Osteoblast (primary cell): ENCODE results near the gene PIEZO2. TPM values are rescaled to one million over a fixed set of nuclear protein-coding genes. Genes with fewer than 3 reads are reported as not detected.

ENCODE experiments used
- DNase-seq: peaks from one replicate; pipeline ENCODE4 v3.0.0; 2011; ENCODE audit warnings: low spot score, mixed read lengths; ENCODE audit not compliant: insufficient read length; ENCODE audit errors: missing footprints
- H2AFZ ChIP-seq: 2 replicates; pipeline ENCODE4 v1.6.0; 2011; ENCODE audit warnings: mild to moderate bottlenecking, low read length
- H3K27ac ChIP-seq: 2 replicates; pipeline ENCODE4 v1.5.1; 2011; ENCODE audit warnings: mild to moderate bottlenecking, low read depth, low read length, moderate library complexity
- H3K27me3 ChIP-seq: 2 replicates; pipeline ENCODE4 v1.6.0; 2012; ENCODE audit warnings: mild to moderate bottlenecking, control low read depth, inconsistent platforms, low read length, moderate library complexity; ENCODE audit not compliant: insufficient read depth
- H3K36me3 ChIP-seq: 2 replicates; pipeline ENCODE4 v1.5.1; 2011; ENCODE audit warnings: mild to moderate bottlenecking, low read length, control low read depth, moderate library complexity; ENCODE audit not compliant: insufficient read depth
- H3K4me1 ChIP-seq: 2 replicates; pipeline ENCODE4 v1.5.1; 2011; ENCODE audit warnings: mild to moderate bottlenecking, low read length, control low read depth, moderate library complexity; ENCODE audit not compliant: insufficient read depth
- H3K4me2 ChIP-seq: 2 replicates; pipeline ENCODE4 v1.6.0; 2011; ENCODE audit warnings: mild to moderate bottlenecking, low read length; ENCODE audit not compliant: insufficient read depth
- H3K4me3 ChIP-seq: fragments of 200-600 bp; sonication (generic); 3 replicates; pipeline ENCODE4 v1.5.1; 2012; ENCODE audit warnings: mild to moderate bottlenecking, low read length, inconsistent platforms; ENCODE audit not compliant: insufficient read depth
- H3K79me2 ChIP-seq: 2 replicates; pipeline ENCODE4 v1.6.0; 2012; ENCODE audit warnings: mild to moderate bottlenecking, low read length, control low read depth, inconsistent platforms; ENCODE audit not compliant: insufficient read depth
- H3K9me3 ChIP-seq: 2 replicates; pipeline ENCODE4 v1.5.1; 2011; ENCODE audit warnings: low read depth, low read length, control low read depth
- H4K20me1 ChIP-seq: 2 replicates; pipeline ENCODE4 v1.6.0; 2012; ENCODE audit warnings: mild to moderate bottlenecking, low read length, control low read depth; ENCODE audit not compliant: insufficient read depth
- total RNA-seq: library from RNA; depleted of rRNA; stranded (reverse); fragments of >200 nt; gene quantifications from 2 replicates; pipeline ENCODE4 v1.2.3, GENCODE V29; 2012
- TF ChIP-seq, protein P1 (sequence below): IDR thresholded peaks from 2 replicates; pipeline ENCODE4 v1.5.1; 2011; ENCODE audit warnings: mild to moderate bottlenecking, low read depth, low read length, moderate library complexity; ENCODE audit errors: extremely low read depth

PIEZO2 gene
- total RNA-seq, 1 donor: 46.7 TPM

DNA sequence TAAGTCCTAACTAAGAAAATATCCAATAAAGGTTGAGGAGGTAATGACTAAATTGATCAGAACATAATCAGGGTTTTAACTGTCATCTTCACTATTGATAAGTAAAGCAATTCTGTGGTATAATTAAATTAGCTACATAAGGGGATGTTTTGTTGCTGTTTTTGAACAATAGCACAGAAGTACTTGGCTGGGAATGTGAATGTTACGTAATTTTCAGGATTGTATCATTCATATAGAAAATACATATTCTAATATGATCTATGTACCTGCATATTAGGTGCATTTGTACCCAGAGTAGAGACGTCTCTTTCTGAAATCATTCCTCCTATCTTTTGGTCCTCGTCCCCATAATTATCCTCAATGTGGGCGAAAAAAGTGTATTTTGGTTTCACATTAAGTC, 109.0 kb downstream of the PIEZO2 start:
- no peak overlapping the region for H3K4me2 ChIP-seq
- no peaks in the 10 kb centered on the region for H3K36me3 ChIP-seq
- no peak for DNase-seq
- H3K27ac ChIP-seq: no peak overlapping the region
- H4K20me1 ChIP-seq: no peaks in the 10 kb centered on the region
- H3K4me1 ChIP-seq: peaks cover 3% of the 10 kb centered on the region
- H3K79me2 ChIP-seq: no peaks in the 10 kb centered on the region
- H2AFZ ChIP-seq: no peak overlapping the region
- TF ChIP-seq, protein P1, sequence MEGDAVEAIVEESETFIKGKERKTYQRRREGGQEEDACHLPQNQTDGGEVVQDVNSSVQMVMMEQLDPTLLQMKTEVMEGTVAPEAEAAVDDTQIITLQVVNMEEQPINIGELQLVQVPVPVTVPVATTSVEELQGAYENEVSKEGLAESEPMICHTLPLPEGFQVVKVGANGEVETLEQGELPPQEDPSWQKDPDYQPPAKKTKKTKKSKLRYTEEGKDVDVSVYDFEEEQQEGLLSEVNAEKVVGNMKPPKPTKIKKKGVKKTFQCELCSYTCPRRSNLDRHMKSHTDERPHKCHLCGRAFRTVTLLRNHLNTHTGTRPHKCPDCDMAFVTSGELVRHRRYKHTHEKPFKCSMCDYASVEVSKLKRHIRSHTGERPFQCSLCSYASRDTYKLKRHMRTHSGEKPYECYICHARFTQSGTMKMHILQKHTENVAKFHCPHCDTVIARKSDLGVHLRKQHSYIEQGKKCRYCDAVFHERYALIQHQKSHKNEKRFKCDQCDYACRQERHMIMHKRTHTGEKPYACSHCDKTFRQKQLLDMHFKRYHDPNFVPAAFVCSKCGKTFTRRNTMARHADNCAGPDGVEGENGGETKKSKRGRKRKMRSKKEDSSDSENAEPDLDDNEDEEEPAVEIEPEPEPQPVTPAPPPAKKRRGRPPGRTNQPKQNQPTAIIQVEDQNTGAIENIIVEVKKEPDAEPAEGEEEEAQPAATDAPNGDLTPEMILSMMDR: no peak
- no peak overlapping the region for H3K4me3 ChIP-seq
- H3K9me3 ChIP-seq: no peaks in the 10 kb centered on the region
- no peaks in the 10 kb centered on the region for H3K27me3 ChIP-seq

DNA sequence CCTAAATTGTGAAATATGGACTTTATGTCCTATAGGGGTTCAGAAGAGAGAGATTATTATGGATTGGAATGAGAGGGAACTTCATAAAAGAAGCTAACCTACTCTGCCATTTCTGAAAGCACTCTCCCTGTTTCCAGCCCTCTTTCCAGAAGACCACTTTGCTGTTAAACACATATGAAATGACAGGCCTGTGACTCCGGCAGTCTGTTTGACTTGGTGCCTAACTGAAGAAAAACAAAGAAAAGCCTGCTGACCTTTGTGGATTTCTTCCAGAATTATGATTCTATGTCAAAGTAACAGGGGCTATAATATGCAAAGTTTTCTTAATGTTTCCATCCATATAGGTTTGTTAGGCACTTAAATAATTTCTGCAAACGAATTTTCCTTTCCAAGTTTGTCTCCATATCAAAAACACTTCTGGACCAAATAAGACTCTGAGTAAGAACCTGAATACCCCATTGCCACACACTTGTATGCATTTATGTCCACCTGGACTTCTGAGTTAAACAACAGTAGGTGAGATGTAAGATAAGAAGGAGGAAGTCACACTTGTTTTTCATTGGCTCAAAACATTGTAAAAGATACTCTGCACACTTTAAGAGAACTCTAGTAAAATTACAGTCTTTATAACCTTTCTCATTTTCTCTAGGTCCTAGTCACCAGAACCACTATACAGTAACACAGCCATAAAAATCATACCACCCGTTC, 111.7 kb downstream of the PIEZO2 start:
- no peak overlapping the region for H3K4me2 ChIP-seq
- no peaks in the 10 kb centered on the region for H3K36me3 ChIP-seq
- H3K27me3 ChIP-seq: no peaks in the 10 kb centered on the region
- H2AFZ ChIP-seq: no peak overlapping the region
- no peak for DNase-seq
- no peaks in the 10 kb centered on the region for H3K9me3 ChIP-seq
- TF ChIP-seq, protein P1: no peak
- peaks cover 5% of the 10 kb centered on the region for H3K4me1 ChIP-seq
- H3K4me3 ChIP-seq: no peak overlapping the region
- H3K27ac ChIP-seq: no peak overlapping the region
- H4K20me1 ChIP-seq: no peaks in the 10 kb centered on the region
- H3K79me2 ChIP-seq: no peaks in the 10 kb centered on the region

DNA sequence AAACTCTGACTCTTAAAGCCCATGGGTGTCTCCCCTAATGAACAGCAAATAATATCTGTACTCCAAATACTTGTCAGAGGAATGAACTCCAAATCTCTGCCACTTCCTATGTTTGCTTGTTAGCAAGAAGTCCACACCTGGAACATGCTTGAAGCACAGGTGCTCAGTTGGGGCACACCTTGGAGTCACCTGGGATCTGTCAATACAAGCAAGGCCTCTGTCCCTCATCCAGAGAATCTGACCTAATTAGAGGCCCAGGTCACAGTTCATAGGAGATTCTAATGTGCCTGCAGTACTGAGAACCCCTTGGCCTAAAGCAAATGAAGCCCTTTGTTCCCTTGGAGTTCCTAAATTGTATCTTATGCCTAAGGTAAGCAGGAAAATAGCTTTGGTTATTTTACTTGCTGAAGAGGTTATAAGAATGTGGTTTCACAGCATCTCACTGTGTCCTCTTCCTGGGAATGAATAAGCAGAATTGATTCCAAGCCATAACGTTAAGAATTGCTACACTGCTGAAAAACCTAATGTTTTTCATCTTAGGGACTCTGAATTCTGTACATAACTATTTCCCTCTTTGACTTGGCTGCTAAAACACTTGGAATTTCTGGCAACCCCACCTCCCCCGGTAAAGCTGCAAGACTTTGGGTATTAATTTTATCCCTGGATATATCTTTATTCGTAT, 113.4 kb downstream of the PIEZO2 start:
- no peaks in the 10 kb centered on the region for H3K27me3 ChIP-seq
- no peak overlapping the region for H3K27ac ChIP-seq
- no peaks in the 10 kb centered on the region for H4K20me1 ChIP-seq
- no peaks in the 10 kb centered on the region for H3K36me3 ChIP-seq
- H3K4me1 ChIP-seq: peaks cover 2% of the 10 kb centered on the region
- no peak for DNase-seq
- H3K9me3 ChIP-seq: no peaks in the 10 kb centered on the region
- no peak overlapping the region for H2AFZ ChIP-seq
- no peak overlapping the region for H3K4me2 ChIP-seq
- no peaks in the 10 kb centered on the region for H3K79me2 ChIP-seq
- TF ChIP-seq, protein P1: no peak
- no peak overlapping the region for H3K4me3 ChIP-seq

DNA sequence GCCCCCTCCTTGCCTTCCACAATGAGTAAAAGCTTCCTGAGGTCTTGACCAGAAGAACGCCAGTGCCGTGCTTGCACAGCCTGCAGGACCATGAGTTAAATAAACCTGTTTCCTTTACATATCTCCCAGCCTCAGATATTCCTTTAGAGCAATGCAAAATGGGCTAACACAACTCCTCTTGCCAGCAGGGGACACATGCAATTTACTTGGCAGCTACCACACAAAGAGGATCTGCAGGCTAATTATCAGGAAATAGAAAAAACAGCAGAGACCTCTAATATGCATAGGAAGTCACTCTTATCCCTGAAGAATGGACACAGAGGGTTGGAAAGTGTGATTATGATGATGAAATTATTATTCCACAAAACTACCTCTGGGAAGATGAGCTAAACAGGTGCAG, 114.0 kb downstream of the PIEZO2 start:
- H3K4me3 ChIP-seq: no peak overlapping the region
- TF ChIP-seq, protein P1: no peak
- H3K79me2 ChIP-seq: no peaks in the 10 kb centered on the region
- no peak overlapping the region for H3K4me2 ChIP-seq
- peaks cover 2% of the 10 kb centered on the region for H3K4me1 ChIP-seq
- H3K27ac ChIP-seq: no peak overlapping the region
- DNase-seq: no peak
- H3K27me3 ChIP-seq: no peaks in the 10 kb centered on the region
- H3K36me3 ChIP-seq: no peaks in the 10 kb centered on the region
- no peak overlapping the region for H2AFZ ChIP-seq
- no peaks in the 10 kb centered on the region for H4K20me1 ChIP-seq
- H3K9me3 ChIP-seq: no peaks in the 10 kb centered on the region
